ENCODE results near the gene ZNF28.
"Not testable (repeated sequence)": the region's sequence is repeated elsewhere in the genome, so short reads cannot be mapped to it uniquely, and the experiment has no call there.

DNA sequence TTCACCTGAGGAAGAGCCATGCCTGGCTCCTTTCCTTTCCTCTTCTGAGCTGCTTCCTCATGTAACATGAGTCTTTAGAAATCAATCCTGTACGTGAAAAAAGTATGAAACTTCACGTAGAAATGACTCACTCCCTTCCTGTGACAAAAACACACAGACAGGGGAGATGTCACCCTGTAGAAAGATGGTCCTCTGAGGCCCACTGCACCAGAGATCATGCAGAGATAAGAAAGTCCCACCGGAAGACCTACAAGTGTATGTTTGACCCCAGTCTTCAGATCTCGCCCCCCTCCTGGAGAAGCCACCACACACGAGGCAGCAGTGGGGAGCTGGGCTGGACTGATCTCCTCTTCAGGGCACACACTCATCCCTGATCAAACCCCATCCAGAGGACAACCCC is 12.1 kb upstream of the ZNF28 start:
- TF ChIP-seq, protein P1, sequence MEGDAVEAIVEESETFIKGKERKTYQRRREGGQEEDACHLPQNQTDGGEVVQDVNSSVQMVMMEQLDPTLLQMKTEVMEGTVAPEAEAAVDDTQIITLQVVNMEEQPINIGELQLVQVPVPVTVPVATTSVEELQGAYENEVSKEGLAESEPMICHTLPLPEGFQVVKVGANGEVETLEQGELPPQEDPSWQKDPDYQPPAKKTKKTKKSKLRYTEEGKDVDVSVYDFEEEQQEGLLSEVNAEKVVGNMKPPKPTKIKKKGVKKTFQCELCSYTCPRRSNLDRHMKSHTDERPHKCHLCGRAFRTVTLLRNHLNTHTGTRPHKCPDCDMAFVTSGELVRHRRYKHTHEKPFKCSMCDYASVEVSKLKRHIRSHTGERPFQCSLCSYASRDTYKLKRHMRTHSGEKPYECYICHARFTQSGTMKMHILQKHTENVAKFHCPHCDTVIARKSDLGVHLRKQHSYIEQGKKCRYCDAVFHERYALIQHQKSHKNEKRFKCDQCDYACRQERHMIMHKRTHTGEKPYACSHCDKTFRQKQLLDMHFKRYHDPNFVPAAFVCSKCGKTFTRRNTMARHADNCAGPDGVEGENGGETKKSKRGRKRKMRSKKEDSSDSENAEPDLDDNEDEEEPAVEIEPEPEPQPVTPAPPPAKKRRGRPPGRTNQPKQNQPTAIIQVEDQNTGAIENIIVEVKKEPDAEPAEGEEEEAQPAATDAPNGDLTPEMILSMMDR (IDR thresholded peaks at IDR 0.05), result not testable (repeated sequence)
- not testable (repeated sequence) for TF ChIP-seq ZFX (IDR thresholded peaks at IDR 0.05; ENCODE audit: borderline replicate concordance)

Measured in 22Rv1 (cell line).